Effector CD8-positive, alpha-beta T cell (primary cell): ENCODE results near the gene HDAC10.

Source experiments
- DNase-seq: peaks from one replicate; lab custom pipeline; 2025; lab: John Stamatoyannopoulos, UW

HDAC10 gene

GRCh38 chr22:50270666-50271394 lies 19.8 kb upstream of the HDAC10 start:
- DNase-seq, result peak; percentile 49

- DNase-seq, result peak; percentile 32
These were observed 19.1 kb upstream of the HDAC10 start, which contains the start of gene MAPK11 for GRCh38 chr22:50269970-50270665. Gene MAPK11, minus strand, starts transcription at chr22:50270380. Its CDS starts 88 bp downstream, at chr22:50270292.

GRCh38 chr22:50269573-50269969 lies 18.5 kb upstream of the HDAC10 start:
- DNase-seq, result no peak

GRCh38 chr22:50268655-50269113 lies 17.6 kb upstream of the HDAC10 start:
- no peak for DNase-seq

- peak; percentile 32 for DNase-seq
These were observed 16.7 kb upstream of the HDAC10 start for GRCh38 chr22:50267591-50268390.

GRCh38 chr22:50266994-50267393 lies 15.9 kb upstream of the HDAC10 start:
- no peak for DNase-seq

GRCh38 chr22:50264946-50265669 lies 14.0 kb upstream of the HDAC10 start:
- DNase-seq, result no peak

GRCh38 chr22:50264104-50264745 lies 13.2 kb upstream of the HDAC10 start:
- no peak for DNase-seq

GRCh38 chr22:50262973-50263617 lies 12.0 kb upstream of the HDAC10 start:
- DNase-seq, result no peak

- no peak for DNase-seq
These were observed 11.4 kb upstream of the HDAC10 start for GRCh38 chr22:50262460-50262911.

GRCh38 chr22:50261615-50262459 lies 10.8 kb upstream of the HDAC10 start, which contains the start of gene MAPK12:
Gene MAPK12, minus strand, starts transcription at chr22:50261683. Its CDS starts 174 bp downstream, at chr22:50261509.
- no peak for DNase-seq

GRCh38 chr22:50260801-50261614 lies 9.9 kb upstream of the HDAC10 start:
- DNase-seq, result no peak

- DNase-seq, result no peak
These were observed 9.4 kb upstream of the HDAC10 start for GRCh38 chr22:50260434-50260800.

- DNase-seq, result no peak
These were observed 8.2 kb upstream of the HDAC10 start for GRCh38 chr22:50259302-50259701.

GRCh38 chr22:50258361-50259292 lies 7.6 kb upstream of the HDAC10 start:
- DNase-seq, result no peak

- DNase-seq, result no peak
These were observed 6.6 kb upstream of the HDAC10 start for GRCh38 chr22:50257451-50258360.

- DNase-seq, result no peak
These were observed 6.0 kb upstream of the HDAC10 start for GRCh38 chr22:50257041-50257440.
